GM10847 (cell line): ENCODE results near the gene CLASP1.

Source experiments
- POLR2A ChIP-seq: IDR thresholded peaks from 2 replicates; pipeline ENCODE4 v1.6.1; 2011; ENCODE audit not compliant: insufficient read length; ENCODE audit errors: extremely low read depth

CLASP1 gene

DNA sequence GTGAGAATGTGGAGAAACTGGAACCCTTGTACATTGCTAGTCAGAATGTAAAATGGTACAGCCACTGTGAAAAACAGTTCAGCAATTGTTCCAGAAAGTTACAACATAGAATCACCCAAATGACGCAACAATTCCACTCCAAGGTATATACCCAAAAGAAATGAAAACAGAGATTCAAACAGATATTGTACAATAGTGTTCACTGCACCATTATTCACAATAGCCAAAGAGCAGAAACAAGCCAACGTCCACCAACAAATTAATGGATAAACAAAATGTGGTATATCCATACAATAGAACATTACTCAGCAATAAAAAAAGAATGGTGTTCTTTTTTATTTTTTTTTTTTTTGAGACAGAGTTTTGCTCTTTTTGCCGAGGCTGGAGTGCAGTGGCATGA is 10.9 kb downstream of the CLASP1 start:
- TF ChIP-seq POLR2A = no peak

DNA sequence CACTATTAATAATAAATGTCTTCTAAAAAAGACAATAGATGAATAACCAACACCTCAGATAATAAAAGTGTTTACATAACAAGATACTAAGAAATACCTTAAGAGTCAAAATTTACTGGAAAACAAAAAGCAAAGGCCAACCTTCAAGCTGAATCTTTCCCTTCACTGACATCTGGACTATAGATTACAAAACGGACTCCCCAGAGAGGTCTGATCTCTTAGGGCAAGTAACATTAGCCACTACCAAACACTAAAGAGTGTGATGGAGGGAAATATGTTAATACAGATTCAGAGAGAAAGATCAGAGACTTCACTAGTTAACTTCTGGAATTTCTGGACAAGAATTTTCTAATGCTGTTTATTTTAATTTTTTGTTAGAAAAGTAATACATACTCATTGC is 13.9 kb downstream of the CLASP1 start:
- no peak for TF ChIP-seq POLR2A

DNA sequence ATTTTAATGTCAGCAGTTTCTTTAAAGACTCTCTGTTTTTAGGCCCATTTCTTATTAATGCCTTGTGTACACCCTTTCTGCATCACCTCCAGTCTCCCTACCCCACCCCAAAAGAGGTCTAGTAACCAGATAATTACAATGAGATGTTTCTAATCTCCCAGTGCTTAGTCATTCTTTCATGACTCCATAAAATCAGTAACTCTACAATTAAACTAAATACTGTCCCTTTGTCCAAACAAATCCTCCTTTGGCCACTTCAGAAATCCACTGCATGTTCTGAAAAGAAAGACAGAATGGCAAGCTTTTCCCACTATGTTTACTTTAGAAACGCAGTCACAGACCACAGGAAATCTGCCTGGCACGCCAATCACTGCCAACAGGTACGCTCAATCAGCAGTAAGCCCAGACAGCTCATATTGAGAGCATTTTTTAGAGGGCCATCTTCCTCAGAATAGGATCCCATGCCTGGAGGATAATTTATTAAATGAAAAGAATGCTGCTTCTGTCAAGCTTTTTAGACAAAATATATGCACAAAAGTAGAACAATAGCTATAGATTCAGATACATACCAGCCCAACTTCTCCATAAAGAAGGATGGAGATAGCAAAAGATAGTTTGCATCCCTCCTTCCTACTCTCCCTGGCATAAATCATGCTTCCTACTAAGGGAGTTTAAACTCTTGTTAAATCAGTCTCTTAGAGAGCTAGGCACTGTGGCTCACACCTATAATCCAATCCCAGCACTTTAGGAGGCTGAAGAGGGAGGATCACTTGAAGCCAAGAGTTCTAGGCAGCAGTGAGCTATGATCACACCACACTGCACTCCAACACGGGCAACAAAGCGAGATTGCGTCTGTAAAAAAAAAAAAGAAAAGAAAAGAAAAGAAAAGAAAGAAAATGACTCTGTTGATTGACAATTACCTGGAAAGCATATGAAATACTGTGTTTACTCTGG is 14.6 kb downstream of the CLASP1 start:
- TF ChIP-seq POLR2A = no peak

DNA sequence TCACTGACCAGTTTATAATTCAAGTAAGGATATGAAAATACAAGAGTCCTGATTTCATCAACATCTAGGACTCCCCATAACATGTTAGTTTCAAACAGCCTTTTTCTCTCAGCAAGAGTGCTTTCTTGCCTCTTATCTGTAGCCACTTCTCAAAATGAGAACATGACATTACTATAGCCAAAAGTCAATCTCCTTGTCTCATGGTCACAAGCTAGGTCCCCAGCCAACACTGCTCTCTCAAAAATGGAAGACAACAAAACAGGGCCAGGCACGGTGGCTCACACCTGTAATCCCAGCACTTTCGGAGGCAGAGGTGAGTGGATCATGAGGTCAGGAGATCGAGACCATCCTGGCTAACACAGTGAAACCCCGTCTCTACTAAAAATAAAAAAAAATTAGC is 15.8 kb downstream of the CLASP1 start:
- no peak for TF ChIP-seq POLR2A

DNA sequence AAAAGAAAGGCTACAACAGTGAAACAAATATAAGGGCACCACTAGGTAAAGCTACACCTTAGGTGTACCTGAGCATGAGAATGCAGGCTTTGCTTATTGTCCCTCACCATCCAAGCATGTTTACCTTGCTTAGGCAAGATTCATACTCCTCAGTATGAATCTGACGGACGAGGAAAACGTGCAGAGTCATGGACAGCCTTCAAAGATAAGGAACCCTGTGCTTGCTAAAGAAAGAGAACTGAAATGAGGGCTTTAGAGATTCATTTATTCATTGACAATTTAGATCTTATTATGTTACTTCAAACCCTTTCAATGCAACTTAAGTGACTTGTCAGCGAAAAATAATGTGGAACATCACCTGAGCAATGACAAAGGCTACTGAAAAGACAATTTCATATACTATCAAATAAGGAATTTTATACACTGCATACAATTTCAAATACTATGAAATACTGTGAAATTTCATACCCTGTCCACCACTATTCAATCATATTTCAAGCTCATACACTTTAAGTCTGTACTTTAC is 21.7 kb downstream of the CLASP1 start:
- no peak for TF ChIP-seq POLR2A

DNA sequence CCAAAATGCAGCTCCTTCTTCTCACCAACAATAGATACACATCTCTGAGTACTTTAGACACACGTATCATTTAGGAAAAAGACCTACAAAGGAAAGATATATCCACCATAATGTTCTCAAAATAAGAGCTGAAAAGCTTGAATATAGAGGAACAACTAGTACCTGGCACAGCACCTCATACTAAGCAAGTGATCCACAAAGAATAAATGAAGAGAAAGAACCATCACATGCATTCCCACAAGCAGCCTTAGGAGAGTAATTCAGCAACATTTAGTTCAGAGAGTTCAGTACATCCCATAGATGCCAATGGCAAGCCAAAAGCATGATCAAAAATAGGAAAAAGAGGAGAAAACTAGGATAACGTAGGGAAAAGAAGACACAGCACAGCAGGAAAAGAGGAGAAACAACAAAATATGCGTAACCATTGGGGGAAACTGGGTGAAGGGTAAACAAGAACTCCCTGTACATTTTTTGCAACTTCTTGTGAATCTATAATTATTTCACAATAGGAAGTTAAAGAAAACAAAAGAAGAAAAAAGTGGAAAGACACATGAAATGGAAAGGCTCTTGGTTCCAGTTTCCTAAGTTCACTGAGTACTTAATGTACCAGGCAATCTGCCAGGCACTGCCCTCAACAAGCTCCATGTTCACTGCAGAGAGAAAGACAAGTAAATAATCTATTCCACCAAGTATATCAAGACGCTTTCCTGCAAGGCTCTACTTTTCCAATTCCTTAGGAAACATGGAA is 22.3 kb downstream of the CLASP1 start:
- TF ChIP-seq POLR2A = no peak

DNA sequence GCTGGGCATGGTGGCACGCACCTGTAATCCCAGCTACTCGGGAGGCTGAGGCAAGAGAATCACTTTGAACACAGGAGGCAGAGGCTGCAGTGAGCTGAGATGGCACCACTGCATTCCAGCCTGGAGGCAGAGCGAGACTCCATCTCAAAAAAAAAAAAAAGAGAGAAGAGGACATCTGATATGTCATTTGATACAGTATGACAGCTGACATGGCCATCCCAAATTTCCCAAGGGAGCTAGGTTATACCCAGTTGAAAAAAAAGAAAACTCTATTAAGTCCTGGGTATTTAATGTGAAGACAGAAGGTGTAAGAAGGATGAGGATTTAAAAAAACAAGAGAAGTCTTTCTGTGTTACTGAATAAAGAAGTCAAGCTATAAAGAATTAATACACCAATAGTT is 23.3 kb downstream of the CLASP1 start:
- TF ChIP-seq POLR2A = no peak

DNA sequence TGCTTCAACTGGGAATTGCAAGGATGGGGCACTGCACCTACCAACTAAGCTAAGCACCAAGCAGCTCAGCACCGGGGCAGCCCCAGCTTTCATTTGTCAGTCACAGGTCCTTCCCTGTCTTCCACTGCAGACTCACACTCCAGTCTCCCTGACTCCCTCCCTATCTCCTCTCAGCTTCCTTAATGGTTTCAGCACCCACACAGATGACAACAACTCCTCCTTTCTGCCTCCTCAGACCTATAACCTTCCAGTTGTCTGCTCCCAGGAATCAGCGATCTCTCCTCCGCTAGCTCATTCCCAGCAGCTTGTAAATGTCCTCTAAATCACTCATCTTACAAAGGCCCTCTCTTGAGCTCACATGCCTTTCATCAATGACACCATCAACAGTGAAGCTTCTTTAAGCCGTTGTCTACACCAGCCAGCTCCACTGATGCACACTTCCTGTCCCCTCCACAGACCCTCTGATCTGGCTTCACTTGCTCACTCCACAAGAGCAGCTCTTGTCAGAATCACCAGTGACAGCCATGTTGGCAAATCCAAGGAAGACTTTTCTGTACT is 32.1 kb downstream of the CLASP1 start:
- TF ChIP-seq POLR2A = no peak

DNA sequence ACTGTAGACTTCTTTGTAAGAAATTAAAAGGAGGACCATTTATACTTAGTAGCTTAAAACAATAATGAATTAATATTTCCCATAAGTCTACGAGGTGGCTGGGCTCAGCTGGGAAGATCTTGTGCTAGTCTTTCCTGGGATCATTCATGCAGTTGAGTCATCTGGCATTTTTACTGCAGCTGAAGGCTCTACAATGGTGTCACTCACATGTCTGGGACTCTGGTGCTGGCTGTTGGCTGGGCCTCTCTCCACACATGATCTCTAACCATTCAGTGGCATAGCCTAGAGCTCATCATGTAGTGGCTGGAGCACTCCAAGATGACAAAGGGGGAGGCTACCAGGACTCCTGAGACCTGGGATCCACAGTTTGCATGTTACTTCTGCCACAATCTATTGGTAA is 35.5 kb downstream of the CLASP1 start:
- TF ChIP-seq POLR2A = no peak

DNA sequence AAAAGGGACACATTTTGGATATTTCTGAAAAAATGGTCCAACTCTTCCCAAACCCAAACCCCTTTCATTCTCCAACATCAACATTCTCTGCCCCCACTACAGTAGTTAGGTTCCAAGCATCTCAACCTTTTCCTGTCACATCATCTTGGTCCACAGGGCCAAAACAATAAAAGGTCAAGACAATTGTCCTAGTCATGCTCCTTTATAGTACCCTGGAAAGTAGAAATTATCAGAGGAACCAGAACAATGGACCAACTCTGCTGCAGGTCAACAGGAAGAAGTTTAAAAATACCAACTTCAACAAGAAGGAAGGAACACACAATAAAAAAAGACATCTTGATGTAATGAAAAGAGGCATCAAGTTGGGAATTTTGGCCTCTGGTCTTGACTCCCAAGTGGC is 36.1 kb downstream of the CLASP1 start:
- no peak for TF ChIP-seq POLR2A

DNA sequence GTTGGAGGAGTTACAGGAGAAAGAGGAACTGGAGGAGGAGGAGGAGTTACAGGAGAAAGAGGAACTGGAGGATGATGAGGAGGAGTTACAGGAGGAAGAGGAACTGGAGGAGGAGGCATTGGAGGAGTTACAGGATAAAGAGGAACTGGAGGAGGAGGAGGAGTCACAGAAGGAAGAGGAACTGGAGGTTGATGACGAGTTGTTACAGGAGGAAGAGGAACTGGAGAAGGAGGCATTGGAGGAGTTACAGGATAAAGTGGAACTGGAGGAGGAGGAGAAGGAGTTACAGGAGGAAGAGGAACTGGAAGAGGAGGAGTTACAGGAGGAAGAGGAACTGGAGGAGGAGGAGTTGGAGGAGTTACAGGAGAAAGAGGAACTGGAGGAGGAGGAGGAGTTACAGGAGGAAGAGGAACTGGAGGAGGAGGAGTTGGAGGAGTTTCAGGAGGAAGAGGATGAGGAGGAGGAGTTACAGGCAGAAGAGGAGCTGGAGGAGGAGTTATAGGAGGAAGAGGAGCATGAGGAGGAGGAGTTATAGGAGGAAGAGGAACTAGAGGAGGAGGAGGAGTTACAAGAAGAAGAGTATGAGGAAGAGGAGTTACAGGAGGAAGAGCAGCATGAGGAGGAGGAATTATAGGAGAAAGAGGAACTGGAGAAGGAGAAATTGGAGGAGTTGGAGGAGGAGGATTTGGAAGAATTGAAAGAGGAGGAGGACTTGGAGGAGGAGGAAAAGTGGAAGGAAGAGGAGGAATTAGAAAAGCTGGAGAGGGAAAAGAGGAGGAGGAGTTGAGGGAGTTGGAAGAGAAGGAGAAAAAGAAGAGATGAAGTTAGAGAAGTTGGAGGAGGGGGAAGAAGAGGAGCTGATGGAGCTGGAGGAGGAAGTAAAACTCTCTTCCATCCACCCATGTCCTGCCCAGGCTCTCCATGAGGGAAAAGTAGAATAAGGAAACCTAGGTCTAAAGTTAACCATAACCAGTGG is 37.2 kb downstream of the CLASP1 start:
- TF ChIP-seq POLR2A = no peak

DNA sequence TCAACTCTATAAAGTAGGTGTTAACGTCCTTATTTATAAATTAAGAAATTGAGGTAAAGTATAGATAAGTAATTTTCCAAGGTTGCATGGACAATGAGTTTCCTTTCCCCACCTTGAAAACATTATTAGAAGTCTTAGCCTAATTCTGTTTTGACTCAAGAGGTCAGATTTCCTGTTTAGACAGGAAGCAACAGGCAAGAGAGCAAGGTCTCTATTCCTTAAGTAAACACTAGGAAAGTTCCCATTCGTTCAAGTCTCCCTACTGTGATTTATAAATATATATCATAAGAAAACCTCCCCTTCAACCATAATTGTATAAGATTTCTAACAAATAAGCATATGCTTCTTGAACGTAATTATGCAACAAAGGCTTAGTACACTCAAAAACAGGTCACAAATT is 40.3 kb downstream of the CLASP1 start:
- no peak for TF ChIP-seq POLR2A

DNA sequence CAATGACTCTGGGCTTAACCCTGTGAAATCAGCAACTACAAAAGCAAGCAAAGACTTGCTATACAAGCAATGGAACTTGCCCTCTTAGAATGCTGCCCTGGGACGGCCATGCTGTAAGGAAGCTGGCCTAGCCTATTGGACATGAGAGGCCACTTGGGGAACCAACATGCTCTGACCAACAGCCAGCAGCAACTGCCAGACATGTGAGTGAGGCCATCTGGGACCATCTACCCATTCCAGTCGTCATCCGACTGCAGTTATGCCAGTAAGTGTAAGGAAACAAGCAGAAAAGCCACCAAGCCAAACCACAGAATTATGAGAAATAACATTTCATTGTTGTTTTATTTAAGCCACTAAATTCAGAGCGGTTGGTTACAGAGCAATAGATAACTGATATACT is 40.9 kb downstream of the CLASP1 start:
- TF ChIP-seq POLR2A = no peak

DNA sequence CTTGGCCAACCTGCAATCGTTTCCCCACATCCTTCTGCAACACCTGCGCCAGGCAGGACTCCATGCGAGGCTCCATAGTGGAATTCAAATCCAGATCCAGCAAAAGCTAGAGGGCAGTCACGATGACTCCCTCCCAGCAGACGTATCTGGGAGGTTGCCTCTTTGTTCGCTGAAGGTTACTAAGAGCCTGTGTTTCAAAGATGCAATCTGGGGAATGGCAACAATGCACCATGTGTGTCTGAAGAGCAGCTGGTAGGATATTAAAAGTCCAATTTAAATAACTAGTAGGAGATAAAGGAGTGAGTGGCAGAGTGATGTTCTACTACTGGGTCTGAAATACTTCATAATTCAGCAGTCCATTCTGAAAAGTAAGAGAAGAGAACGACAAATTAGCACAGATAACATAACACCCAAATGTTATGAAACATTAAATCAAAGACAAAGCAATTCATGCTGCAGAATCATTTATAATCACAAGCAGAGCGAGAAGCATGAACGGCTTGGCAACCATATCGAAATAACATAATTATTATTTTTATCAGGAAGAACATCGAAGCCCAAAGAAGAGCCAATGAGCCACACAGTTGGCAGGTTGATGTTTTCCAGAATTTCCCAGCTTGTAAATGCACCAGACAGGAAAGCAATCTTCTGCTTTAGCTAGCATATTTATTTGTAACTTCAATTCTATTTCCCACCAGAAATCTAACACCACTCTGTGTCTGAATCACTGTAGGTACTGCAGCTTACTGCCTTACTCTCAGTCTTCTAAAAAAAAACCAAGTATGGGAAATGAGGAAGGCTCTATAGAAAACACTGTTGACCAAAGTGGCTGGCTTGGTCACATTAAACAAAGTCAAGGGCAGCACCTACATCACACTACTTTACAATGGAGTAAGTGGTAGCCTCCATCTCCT is 43.2 kb downstream of the CLASP1 start:
- TF ChIP-seq POLR2A = no peak

DNA sequence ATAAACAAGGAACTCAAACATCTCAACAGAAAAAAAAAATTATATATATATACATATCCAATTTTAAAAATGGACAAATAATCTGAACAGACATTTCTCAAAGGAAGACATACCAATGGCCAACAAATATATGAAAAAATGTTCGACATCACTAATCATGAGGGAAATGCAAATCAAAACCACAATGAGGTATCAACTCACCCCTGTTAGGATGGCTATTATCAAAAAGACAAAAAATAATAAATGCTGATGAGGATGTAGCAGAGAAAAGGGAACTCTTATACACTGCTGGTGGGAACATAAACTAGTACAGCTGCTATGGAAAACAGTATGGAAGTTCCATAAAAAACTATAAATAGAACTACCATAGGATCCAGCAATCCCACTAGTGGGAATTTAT is 46.1 kb downstream of the CLASP1 start:
- no peak for TF ChIP-seq POLR2A
